ENCODE data around the gene RFWD3.
A peak's percentile ranks its signal among the peaks of the same experiment; 100 is the strongest.

The RFWD3 gene

GRCh38 chr16:74607310-74607961 lies 59.2 kb downstream of the RFWD3 start:
- Histone ChIP-seq H3K27ac (peak overlapping the region; percentile 96), H3K4me3 (peak overlapping the region; percentile 88)
- DNase-seq (ENCODE audit: low spot score), result no peak
- TF ChIP-seq CTCF (IDR thresholded peaks at IDR 0.05), result no peak

- DNase-seq (ENCODE audit: low spot score), result peak; percentile 90
- no peak for TF ChIP-seq CTCF (IDR thresholded peaks at IDR 0.05)
- peak within 1 kb of the TSS; percentile 88 for H3K4me3 ChIP-seq
- H3K27ac ChIP-seq, result peak within 1 kb of the TSS; percentile 96
Measured at GRCh38 chr16:74606521-74607309, 60.0 kb downstream of the RFWD3 start, which contains the start of gene GLG1. Gene GLG1 (minus strand): TSS chr16:74607114. CDS start chr16:74607094, 20 bp downstream.

GRCh38 chr16:74605746-74606520 lies 60.7 kb downstream of the RFWD3 start:
- peak overlapping the region; percentile 96 for H3K27ac ChIP-seq
- no peak for DNase-seq (ENCODE audit: low spot score)
- TF ChIP-seq CTCF (IDR thresholded peaks at IDR 0.05), result no peak

GRCh38 chr16:74605332-74605731 lies 61.3 kb downstream of the RFWD3 start:
- Histone ChIP-seq H3K4me3 (peak overlapping the region; percentile 88), H3K27ac (no peak overlapping the region)
- DNase-seq (ENCODE audit: low spot score), result no peak
- no peak for TF ChIP-seq CTCF (IDR thresholded peaks at IDR 0.05)

More at GRCh38 chr16:74605746-74606520, 60.7 kb downstream of the RFWD3 start:
- H3K4me3 ChIP-seq, result peak overlapping the region; percentile 88

- no peak overlapping the region for H3K27ac ChIP-seq
- no peak overlapping the region for H3K4me3 ChIP-seq
- DNase-seq (ENCODE audit: low spot score), result no peak
- TF ChIP-seq CTCF (IDR thresholded peaks at IDR 0.05), result no peak
Measured at GRCh38 chr16:74603848-74604247, 62.8 kb downstream of the RFWD3 start.

GRCh38 chr16:74601126-74601871 lies 65.4 kb downstream of the RFWD3 start:
- TF ChIP-seq CTCF (IDR thresholded peaks at IDR 0.05), result no peak
- Histone ChIP-seq H3K27ac (no peak overlapping the region), H3K4me3 (no peak overlapping the region)
- DNase-seq (ENCODE audit: low spot score), result no peak

Data from coronary artery (tissue), 2 donors.